ENCODE measurements around the gene ZNF74. TPM values are rescaled to one million over a fixed set of nuclear protein-coding genes. Genes with fewer than 3 reads are reported as not detected.
"Not testable (repeated sequence)": the region's sequence is repeated elsewhere in the genome, so short reads cannot be mapped to it uniquely, and the experiment has no call there.

The ZNF74 gene
- total RNA-seq, 1 experiment from 2014 or later = 22.1 TPM

DNA sequence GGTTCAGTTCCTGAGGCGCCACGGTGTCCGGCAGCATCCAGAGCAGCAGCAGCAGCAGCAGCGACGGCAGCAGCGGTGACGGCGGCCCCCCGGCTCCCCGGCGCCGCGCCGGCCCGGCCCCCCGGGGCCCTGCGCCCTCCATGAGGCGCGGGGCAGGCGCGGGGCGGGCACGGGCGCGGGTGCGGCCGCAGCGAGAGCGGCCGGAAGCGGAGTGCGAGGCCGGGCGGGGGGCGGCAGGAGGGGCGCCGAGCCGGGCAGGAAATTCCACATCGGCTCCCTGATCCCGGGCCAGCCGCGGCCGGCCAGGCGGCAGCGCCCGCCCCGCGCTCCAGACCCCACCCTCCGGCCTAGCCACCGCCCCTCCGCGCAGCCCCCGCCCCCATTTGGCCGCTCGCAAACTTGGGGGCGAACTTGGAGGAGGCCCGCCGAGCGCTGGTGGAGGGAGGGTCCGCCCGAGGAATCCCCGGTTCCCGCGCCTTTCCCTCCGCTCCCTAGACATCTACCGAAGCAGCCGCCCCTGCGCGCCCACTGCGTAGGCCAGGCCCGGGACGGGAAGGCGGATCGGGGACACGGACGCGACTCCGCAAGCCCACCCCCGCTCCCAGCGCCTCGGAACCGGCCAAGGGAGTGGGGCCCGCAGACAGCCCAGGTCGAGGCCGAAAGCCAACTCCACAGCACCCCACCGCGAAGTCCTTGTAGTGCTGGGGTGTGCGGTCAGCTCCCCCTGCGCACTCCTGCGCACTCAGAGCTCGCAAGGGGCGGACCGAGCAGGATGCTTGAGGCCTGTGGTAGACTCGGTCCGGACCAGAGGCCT lies 43.9 kb downstream of the ZNF74 start, which contains the start of gene SCARF2:
TSS of gene SCARF2 (minus strand) at position 213 of the 814 bp plus-strand sequence. CDS start at position 142, 71 bp downstream.
- no peak for DNase-seq (ENCODE audit: low spot score)
- in situ Hi-C loops (cut with HindIII; ENCODE audit: low sequenced_read_pairs) = no loop called here

DNA sequence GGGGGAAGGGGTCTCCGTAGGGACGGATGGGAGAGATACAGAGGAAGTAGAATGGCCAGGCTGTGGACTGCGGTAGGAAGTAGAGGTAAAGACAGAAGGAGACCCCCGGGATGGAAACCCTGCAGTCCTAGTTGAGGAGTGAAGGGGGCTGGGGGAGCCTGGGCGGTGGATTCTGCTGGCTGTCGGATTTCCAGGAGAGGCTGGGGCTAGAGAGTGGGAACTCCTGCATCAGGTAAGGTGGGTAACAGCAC lies 44.4 kb downstream of the ZNF74 start:
- in situ Hi-C loops (cut with HindIII; ENCODE audit: low sequenced_read_pairs) = no loop called here
- no peak for DNase-seq (ENCODE audit: low spot score)

GRCh38 chr22:20438678-20439492 lies 44.9 kb downstream of the ZNF74 start:
- no peak for DNase-seq (ENCODE audit: low spot score)
- in situ Hi-C loops (cut with HindIII; ENCODE audit: low sequenced_read_pairs) = no loop called here

GRCh38 chr22:20439556-20439927 lies 45.6 kb downstream of the ZNF74 start:
- DNase-seq (ENCODE audit: low spot score) = no peak
- in situ Hi-C loops (cut with HindIII; ENCODE audit: low sequenced_read_pairs) = no loop called here

- in situ Hi-C loops (cut with HindIII; ENCODE audit: low sequenced_read_pairs) = no loop called here
- DNase-seq (ENCODE audit: low spot score) = no peak
Measured at GRCh38 chr22:20439928-20440575, 46.1 kb downstream of the ZNF74 start.

- in situ Hi-C loops (cut with HindIII; ENCODE audit: low sequenced_read_pairs) = no loop called here
- DNase-seq (ENCODE audit: low spot score) = no peak
Measured at GRCh38 chr22:20440637-20441591, 47.0 kb downstream of the ZNF74 start.

- in situ Hi-C loops (cut with HindIII; ENCODE audit: low sequenced_read_pairs) = no loop called here
- no peak for DNase-seq (ENCODE audit: low spot score)
Measured at GRCh38 chr22:20441631-20442484, 47.9 kb downstream of the ZNF74 start.

DNA sequence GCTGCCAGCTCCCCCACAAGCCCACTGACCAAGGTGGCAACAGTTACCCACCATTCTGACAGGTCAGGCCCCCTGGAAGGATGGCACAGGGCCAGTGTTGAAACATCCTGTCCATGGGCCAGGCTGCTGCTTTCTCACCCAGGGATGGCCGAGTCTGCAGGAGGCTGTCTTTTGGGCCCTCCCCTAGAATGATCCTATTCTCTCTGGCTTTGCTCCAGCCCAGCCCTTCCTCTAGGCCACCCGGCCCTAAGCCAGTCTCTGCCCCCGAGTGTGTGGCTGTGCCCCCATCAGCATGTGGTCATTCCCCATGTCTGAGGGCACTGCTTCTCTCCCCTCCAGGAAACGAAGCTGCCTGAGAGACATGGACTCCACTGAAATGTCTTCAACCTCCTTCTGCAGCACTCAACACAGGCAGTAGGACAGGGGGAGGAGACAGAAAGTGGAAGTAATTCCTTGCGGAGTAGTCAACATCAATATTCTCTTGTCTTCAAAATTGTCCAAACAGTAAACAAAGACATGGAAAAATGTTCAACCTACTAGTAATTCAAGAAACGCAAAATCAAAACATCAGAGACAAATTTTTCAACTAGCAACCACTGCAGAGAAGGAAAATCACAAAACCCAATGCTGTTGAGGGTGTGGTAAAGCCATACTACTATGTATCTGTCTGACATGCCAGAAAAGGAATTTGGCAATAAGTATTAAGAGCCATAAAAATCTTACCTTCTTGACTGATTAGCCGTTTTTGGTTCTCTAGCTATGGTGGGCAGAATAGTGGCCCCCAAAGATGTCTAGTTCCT lies 48.7 kb downstream of the ZNF74 start:
- no peak for DNase-seq (ENCODE audit: low spot score)
- in situ Hi-C loops (cut with HindIII; ENCODE audit: low sequenced_read_pairs) = no loop called here

DNA sequence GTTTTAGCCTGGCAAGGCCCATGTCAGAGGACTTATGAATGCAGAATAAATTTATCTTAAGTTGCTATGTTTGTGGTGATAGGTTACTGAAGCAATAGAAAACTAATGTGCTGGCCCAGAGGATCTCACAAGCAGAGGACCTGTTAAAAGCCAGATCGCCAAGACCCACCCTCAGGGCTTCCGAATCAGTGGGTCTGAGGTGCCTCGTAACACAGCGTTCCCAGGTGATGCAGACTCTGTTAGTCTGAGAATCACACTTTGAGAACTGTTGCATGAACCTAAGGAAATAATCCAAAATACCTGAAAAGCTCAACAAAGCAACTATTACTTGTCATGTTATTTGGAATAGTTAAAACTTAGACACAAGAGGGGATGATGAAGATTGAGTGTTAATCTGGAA lies 50.4 kb downstream of the ZNF74 start:
- in situ Hi-C loops (cut with HindIII; ENCODE audit: low sequenced_read_pairs) = no loop called here
- DNase-seq (ENCODE audit: low spot score) = no peak

GRCh38 chr22:20446383-20446970 lies 52.5 kb downstream of the ZNF74 start:
- DNase-seq (ENCODE audit: low spot score) = no peak
- in situ Hi-C loops (cut with HindIII; ENCODE audit: low sequenced_read_pairs) = no loop called here

DNA sequence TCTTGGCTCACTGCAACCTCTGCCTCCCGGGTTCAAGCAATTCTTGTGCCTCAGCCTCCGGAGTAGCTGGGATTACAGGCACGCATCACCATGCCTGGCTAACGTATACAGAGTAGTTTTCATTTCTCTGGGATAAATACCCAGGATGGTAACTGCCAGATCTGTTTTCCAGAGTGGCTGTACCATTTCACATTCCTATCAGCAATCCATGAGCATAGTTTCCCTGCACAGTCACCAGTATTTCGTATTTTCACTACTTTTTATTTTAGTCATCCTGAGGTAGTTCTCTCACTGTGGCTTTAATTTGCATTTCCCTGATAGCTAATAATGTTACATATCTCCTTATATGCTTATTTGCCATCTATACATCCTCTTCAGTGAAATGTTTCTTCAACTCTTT lies 54.7 kb downstream of the ZNF74 start:
- no peak for DNase-seq (ENCODE audit: low spot score)
- in situ Hi-C loops (cut with HindIII; ENCODE audit: low sequenced_read_pairs) = no loop called here

GRCh38 chr22:20449819-20450550 lies 56.0 kb downstream of the ZNF74 start:
- no peak for DNase-seq (ENCODE audit: low spot score)
- in situ Hi-C loops (cut with HindIII; ENCODE audit: low sequenced_read_pairs) = no loop called here

DNA sequence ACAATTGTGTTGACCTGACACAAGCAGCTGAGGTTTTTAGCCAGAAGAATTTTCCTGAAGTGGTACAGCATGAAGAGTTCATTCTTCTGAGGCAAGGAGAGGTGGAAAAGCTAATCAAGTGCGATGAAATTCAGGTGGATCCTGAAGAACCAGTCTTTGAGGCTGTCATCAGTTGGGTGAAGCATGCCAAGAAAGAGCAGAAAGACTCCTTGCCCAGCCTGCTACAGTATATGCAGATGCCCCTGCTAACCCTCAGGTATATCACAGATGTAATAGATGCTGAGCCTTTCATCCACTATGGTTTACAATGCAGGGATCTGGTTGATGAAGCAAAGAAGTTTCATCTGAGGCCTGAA lies 56.6 kb downstream of the ZNF74 start:
- no peak for DNase-seq (ENCODE audit: low spot score)
- in situ Hi-C loops (cut with HindIII; ENCODE audit: low sequenced_read_pairs) = no loop called here

GRCh38 chr22:20451129-20451778 lies 57.3 kb downstream of the ZNF74 start:
- in situ Hi-C loops (cut with HindIII; ENCODE audit: low sequenced_read_pairs); DNase-seq (ENCODE audit: low spot score): not testable (repeated sequence)

- no peak for DNase-seq (ENCODE audit: low spot score)
- in situ Hi-C loops (cut with HindIII; ENCODE audit: low sequenced_read_pairs) = no loop called here
Measured at GRCh38 chr22:20451920-20452319, 58.0 kb downstream of the ZNF74 start.

- DNase-seq (ENCODE audit: low spot score) = no peak
- in situ Hi-C loops (cut with HindIII; ENCODE audit: low sequenced_read_pairs) = no loop called here
Measured at GRCh38 chr22:20453222-20453621, 59.3 kb downstream of the ZNF74 start.

Measured in G401 (cell line).